Nephron progenitor cell (in vitro differentiated cells): ENCODE measurements around the gene YAP1.
A peak's percentile ranks its signal among the peaks of the same experiment; 100 is the strongest.

Experiments
- DNase-seq: peaks from one replicate; pipeline ENCODE4 v3.0.0; 2021
- H3K27ac Mint-ChIP-seq: 2 replicates; pipeline ENCODE4 v1.8.0; 2021; ENCODE audit warnings: mild to moderate bottlenecking, moderate library complexity, mixed read lengths
- H3K27me3 Mint-ChIP-seq: 2 replicates; pipeline ENCODE4 v1.8.0; 2021; ENCODE audit warnings: mild to moderate bottlenecking, low read depth, mixed read lengths; ENCODE audit not compliant: poor library complexity
- H3K36me3 Mint-ChIP-seq: 2 replicates; pipeline ENCODE4 v1.8.0; 2021; ENCODE audit warnings: low read depth, mixed read lengths
- H3K4me1 Mint-ChIP-seq: 2 replicates; pipeline ENCODE4 v1.8.0; 2021; ENCODE audit warnings: mixed read lengths
- H3K4me3 Mint-ChIP-seq: 2 replicates; pipeline ENCODE4 v1.8.0; 2021; ENCODE audit warnings: mild to moderate bottlenecking, moderate library complexity, mixed read lengths
- H3K9me3 Mint-ChIP-seq: 2 replicates; pipeline ENCODE4 v1.8.0; 2021; ENCODE audit warnings: mild to moderate bottlenecking, moderate library complexity, mixed read lengths
- CTCF ChIP-seq: fragments of 200-600 bp; sonication (generic); IDR thresholded peaks from 2 replicates; pipeline ENCODE4 v1.5.0; 2021; ENCODE audit warnings: antibody characterized with exemption

Gene YAP1

GRCh38 chr11:102109896-102110760 is at the start of gene YAP1:
TSS of gene YAP1 (plus strand) at chr11:102110447. CDS start at chr11:102110849, 402 bp downstream.
- H3K4me3 Mint-ChIP-seq: peak within 1 kb of the TSS; percentile 99
- H3K4me1 Mint-ChIP-seq: peaks cover 39% of the 10 kb centered on the region
- peak within 1 kb of the TSS; percentile 99 for H3K27ac Mint-ChIP-seq
- peaks cover 6% of the 10 kb centered on the region for H3K9me3 Mint-ChIP-seq
- no peaks in the 10 kb centered on the region for H3K27me3 Mint-ChIP-seq
- peaks cover 5% of the 10 kb centered on the region for H3K36me3 Mint-ChIP-seq
- DNase-seq: peak; percentile 91
- TF ChIP-seq CTCF: no peak

DNA sequence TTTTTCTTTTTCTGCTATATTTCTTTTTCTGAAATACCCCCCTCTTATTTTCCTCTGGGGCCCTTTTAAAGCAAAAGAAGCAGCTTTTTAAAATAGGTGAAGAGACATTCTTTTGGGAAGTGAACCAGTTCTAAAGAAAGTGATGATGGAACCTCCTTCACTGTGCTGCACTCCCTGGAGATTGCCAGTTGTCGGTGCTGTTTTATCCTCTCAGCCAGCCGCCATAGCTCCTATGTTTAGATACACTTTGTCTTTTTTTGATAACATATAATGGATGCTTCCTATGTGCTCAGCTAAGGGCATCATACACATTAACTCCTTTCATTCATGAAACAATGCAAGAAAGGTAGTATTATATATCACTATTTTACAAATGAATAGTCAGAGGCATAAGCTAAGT is 49.0 kb upstream of the YAP1 start:
- peaks cover 19% of the 10 kb centered on the region for H3K36me3 Mint-ChIP-seq
- H3K27me3 Mint-ChIP-seq: peaks cover 3% of the 10 kb centered on the region
- no peaks in the 10 kb centered on the region for H3K4me1 Mint-ChIP-seq
- DNase-seq: no peak
- no peaks in the 10 kb centered on the region for H3K9me3 Mint-ChIP-seq
- TF ChIP-seq CTCF: peak; percentile 13
- H3K27ac Mint-ChIP-seq: no peak overlapping the region
- no peak overlapping the region for H3K4me3 Mint-ChIP-seq

- no peak for DNase-seq
- no peak overlapping the region for H3K27ac Mint-ChIP-seq
- H3K4me3 Mint-ChIP-seq: no peak overlapping the region
- no peak for TF ChIP-seq CTCF
- H3K4me1 Mint-ChIP-seq: no peaks in the 10 kb centered on the region
- peaks cover 19% of the 10 kb centered on the region for H3K36me3 Mint-ChIP-seq
- H3K27me3 Mint-ChIP-seq: peaks cover 3% of the 10 kb centered on the region
- no peaks in the 10 kb centered on the region for H3K9me3 Mint-ChIP-seq
Measured at GRCh38 chr11:102062106-102062505, 48.1 kb upstream of the YAP1 start.

DNA sequence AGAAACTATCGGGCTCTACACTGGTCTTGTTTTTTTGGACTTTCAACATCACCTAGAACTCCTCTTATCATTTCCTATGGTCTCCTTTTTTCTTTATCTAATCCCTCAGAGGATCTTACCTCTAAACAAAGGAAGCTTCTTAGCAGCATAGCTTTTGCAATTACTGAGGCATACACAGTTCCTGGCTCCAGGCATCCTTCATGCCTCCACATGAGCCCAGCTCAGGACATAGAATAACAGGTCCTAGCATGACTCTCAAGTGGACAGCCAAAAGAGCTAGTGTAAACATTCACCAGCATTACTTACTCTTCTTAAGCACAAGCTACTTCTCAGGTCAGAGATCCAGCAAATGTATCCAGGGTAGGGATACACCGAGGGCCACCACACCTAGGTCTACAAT is 45.9 kb upstream of the YAP1 start:
- DNase-seq: no peak
- H3K4me3 Mint-ChIP-seq: no peak overlapping the region
- no peak for TF ChIP-seq CTCF
- H3K27me3 Mint-ChIP-seq: peaks cover 3% of the 10 kb centered on the region
- H3K4me1 Mint-ChIP-seq: no peaks in the 10 kb centered on the region
- no peak overlapping the region for H3K27ac Mint-ChIP-seq
- H3K36me3 Mint-ChIP-seq: peaks cover 11% of the 10 kb centered on the region
- no peaks in the 10 kb centered on the region for H3K9me3 Mint-ChIP-seq

- Mint-ChIP-seq H3K27ac (no peak overlapping the region), H3K36me3 (peaks cover 41% of the 10 kb centered on the region), H3K4me1 (no peaks in the 10 kb centered on the region), H3K27me3 (no peaks in the 10 kb centered on the region), H3K9me3 (peaks cover 43% of the 10 kb centered on the region), H3K4me3 (no peak overlapping the region)
- TF ChIP-seq CTCF: no peak
- no peak for DNase-seq
Measured at GRCh38 chr11:102070766-102071165, 39.5 kb upstream of the YAP1 start.
